OCI-LY3 (cell line): ENCODE results near the gene SLC4A1.

ENCODE experiments used
- CTCF ChIP-seq: fragments of 200-600, 300-600 bp; sonication (generic); IDR thresholded peaks from 2 replicates; pipeline ENCODE4 v1.5.1; 2014; ENCODE audit warnings: antibody characterized with exemption, low read length, low read depth
- EZH2phosphoT487 ChIP-seq: fragments of 200-600 bp; shearing (Covaris generic); IDR thresholded peaks from 2 replicates; pipeline ENCODE4 v1.6.1; 2018; ENCODE audit warnings: antibody characterized with exemption, mixed run types, low read depth

DNA sequence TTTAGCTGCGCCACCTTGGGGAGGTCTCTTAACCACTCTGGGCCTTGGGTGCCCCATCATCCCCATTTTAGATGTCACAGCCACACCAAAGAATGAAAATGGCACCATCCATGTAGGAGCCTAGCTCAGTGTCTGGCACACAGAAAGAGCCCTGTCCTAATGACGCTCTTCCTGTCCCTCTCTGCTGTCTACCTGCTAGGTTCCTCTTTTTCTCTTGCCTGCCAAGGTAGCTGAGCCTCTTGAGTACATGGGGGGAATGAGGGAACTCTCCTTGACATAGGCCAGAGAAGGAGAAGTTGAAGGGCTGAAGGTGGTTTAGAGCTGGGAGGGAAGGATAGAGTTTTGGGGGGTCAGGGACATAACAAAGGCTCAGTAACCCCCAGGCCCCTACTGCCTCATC lies 42.3 kb upstream of the SLC4A1 start:
- TF ChIP-seq CTCF (no peak), EZH2phosphoT487 (no peak)
